Eye (tissue), 1 donor: ENCODE results near the gene IRX4.
A peak's percentile ranks its signal among the peaks of the same experiment; 100 is the strongest.

Experiments used
- DNase-seq: peaks from one replicate; pipeline ENCODE4 v3.0.0-alpha.2; 2015

IRX4 gene

GRCh38 chr5:1882337-1883119, at the start of gene IRX4:
Gene IRX4, minus strand, starts transcription at chr5:1882925. Its CDS starts 278 bp downstream, at chr5:1882647.
- peak; percentile 57 for DNase-seq

GRCh38 chr5:1931604-1932231, 49.0 kb upstream of the IRX4 start:
- peak; percentile 71 for DNase-seq

- DNase-seq, result peak; percentile 76
Observed at GRCh38 chr5:1930880-1931603, 48.3 kb upstream of the IRX4 start.

- DNase-seq, result no peak
Observed at GRCh38 chr5:1930501-1930879, 47.8 kb upstream of the IRX4 start.

GRCh38 chr5:1929108-1929991, 46.6 kb upstream of the IRX4 start:
- no peak for DNase-seq

- DNase-seq, result no peak
Observed at GRCh38 chr5:1926471-1927341, 44.0 kb upstream of the IRX4 start.

- DNase-seq, result no peak
Observed at GRCh38 chr5:1926071-1926440, 43.3 kb upstream of the IRX4 start.

GRCh38 chr5:1925111-1926070, 42.7 kb upstream of the IRX4 start:
- no peak for DNase-seq

- no peak for DNase-seq
Observed at GRCh38 chr5:1923766-1924165, 41.0 kb upstream of the IRX4 start.

- no peak for DNase-seq
Observed at GRCh38 chr5:1923341-1923740, 40.6 kb upstream of the IRX4 start.

- no peak for DNase-seq
Observed at GRCh38 chr5:1921711-1922110, 39.0 kb upstream of the IRX4 start.

GRCh38 chr5:1919750-1920149, 37.0 kb upstream of the IRX4 start:
- no peak for DNase-seq

GRCh38 chr5:1919209-1919566, 36.5 kb upstream of the IRX4 start:
- no peak for DNase-seq

- DNase-seq, result no peak
Observed at GRCh38 chr5:1918488-1919208, 35.9 kb upstream of the IRX4 start.

- peak; percentile 17 for DNase-seq
Observed at GRCh38 chr5:1917830-1918487, 35.2 kb upstream of the IRX4 start.

- DNase-seq, result no peak
Observed at GRCh38 chr5:1916041-1917001, 33.6 kb upstream of the IRX4 start.

- DNase-seq, result no peak
Observed at GRCh38 chr5:1915316-1915715, 32.6 kb upstream of the IRX4 start.

GRCh38 chr5:1914471-1914870, 31.7 kb upstream of the IRX4 start:
- DNase-seq, result no peak
